ENCODE measurements around the gene SLC30A2. TPM values are rescaled to one million over a fixed set of nuclear protein-coding genes. Genes with fewer than 3 reads are reported as not detected.

Gene SLC30A2
- total and polyA plus RNA-seq, 3 donors from 2014 or later = 0.24 to 1.0 (median 0.87) TPM

- Histone ChIP-seq H3K36me3 (ENCODE audit: low read depth, missing control alignments) (no peaks in the 10 kb centered on the region), H3K27ac (no peak overlapping the region), H3K27me3 (no peaks in the 10 kb centered on the region), H3K4me3 (no peak overlapping the region), H3K9me3 (no peaks in the 10 kb centered on the region), H3K4me1 (no peaks in the 10 kb centered on the region)
- intact Hi-C loops (cut with DNase I; ENCODE audit: low total_unique reads) = no loop called here
- 72 to 85% methylated on average over 8 of the region's 8 CpGs for WGBS, 2 donors
- TF ChIP-seq CTCF (IDR thresholded peaks at IDR 0.05) (no peak), POLR2A (IDR thresholded peaks at IDR 0.05) (no peak)
- no peak for DNase-seq
These were observed 17.4 kb downstream of the SLC30A2 start for GRCh38 chr1:26028490-26028980.

GRCh38 chr1:26027716-26028489 lies 18.0 kb downstream of the SLC30A2 start:
- H3K4me1 ChIP-seq = no peaks in the 10 kb centered on the region
- H3K27ac ChIP-seq = no peak overlapping the region
- 45 to 46% methylated on average over 3 of the region's 3 CpGs for WGBS, 2 donors
- TF ChIP-seq POLR2A (IDR thresholded peaks at IDR 0.05) (no peak), CTCF (IDR thresholded peaks at IDR 0.05) (no peak)
- H3K36me3 ChIP-seq (ENCODE audit: low read depth, missing control alignments) = no peaks in the 10 kb centered on the region
- intact Hi-C loops (cut with DNase I; ENCODE audit: low total_unique reads) = no loop called here
- DNase-seq = no peak
- H3K4me3 ChIP-seq = no peak overlapping the region
- H3K27me3 ChIP-seq = no peaks in the 10 kb centered on the region
- no peaks in the 10 kb centered on the region for H3K9me3 ChIP-seq

- peaks cover 21% of the 10 kb centered on the region for H3K4me1 ChIP-seq
- WGBS, 2 donors = 76% methylated on average over 5 of the region's 5 CpGs
- TF ChIP-seq POLR2A (IDR thresholded peaks at IDR 0.05) (no peak), CTCF (IDR thresholded peaks at IDR 0.05) (no peak)
- H3K27me3 ChIP-seq = no peaks in the 10 kb centered on the region
- H3K27ac ChIP-seq = no peak overlapping the region
- no peak overlapping the region for H3K4me3 ChIP-seq
- no peaks in the 10 kb centered on the region for H3K36me3 ChIP-seq (ENCODE audit: low read depth, missing control alignments)
- DNase-seq = no peak
- no peaks in the 10 kb centered on the region for H3K9me3 ChIP-seq
- intact Hi-C loops (cut with DNase I; ENCODE audit: low total_unique reads) = no loop called here
These were observed 20.4 kb downstream of the SLC30A2 start for GRCh38 chr1:26025517-26025916.

- Histone ChIP-seq H3K36me3 (ENCODE audit: low read depth, missing control alignments) (no peaks in the 10 kb centered on the region), H3K27ac (no peak overlapping the region), H3K4me3 (no peak overlapping the region), H3K4me1 (peaks cover 24% of the 10 kb centered on the region), H3K27me3 (no peaks in the 10 kb centered on the region), H3K9me3 (no peaks in the 10 kb centered on the region)
- intact Hi-C loops (cut with DNase I; ENCODE audit: low total_unique reads) = no loop called here
- TF ChIP-seq CTCF (IDR thresholded peaks at IDR 0.05) = no peak
- no peak for TF ChIP-seq POLR2A (IDR thresholded peaks at IDR 0.05)
- 69 to 73% methylated on average over 5 of the region's 5 CpGs for WGBS, 2 donors
- no peak for DNase-seq
These were observed 20.9 kb downstream of the SLC30A2 start for GRCh38 chr1:26025060-26025459.

GRCh38 chr1:26023826-26024225 lies 22.1 kb downstream of the SLC30A2 start:
- H3K27ac ChIP-seq = no peak overlapping the region
- H3K27me3 ChIP-seq = no peaks in the 10 kb centered on the region
- intact Hi-C loops (cut with DNase I; ENCODE audit: low total_unique reads) = no loop called here
- H3K4me3 ChIP-seq = no peak overlapping the region
- no peaks in the 10 kb centered on the region for H3K9me3 ChIP-seq
- no peak for TF ChIP-seq CTCF (IDR thresholded peaks at IDR 0.05)
- TF ChIP-seq POLR2A (IDR thresholded peaks at IDR 0.05) = no peak
- DNase-seq = no peak
- 88 to 90% methylated on average over 5 of the region's 5 CpGs for WGBS, 2 donors
- no peaks in the 10 kb centered on the region for H3K36me3 ChIP-seq (ENCODE audit: low read depth, missing control alignments)
- peaks cover 32% of the 10 kb centered on the region for H3K4me1 ChIP-seq

All from testis (tissue), 3 donors.